GM23338 (cell line): ENCODE data around the gene CYSTM1. TPM values are rescaled to one million over a fixed set of nuclear protein-coding genes. Genes with fewer than 3 reads are reported as not detected.

Source experiments
- ATAC-seq: fragments of 200-7000 bp; cut with Tn5 transposase; 3 replicates; pipeline ENCODE4 v1.9.1; 2020
- DNase-seq: peaks from one replicate; pipeline ENCODE4 v3.0.0-alpha.2; 2015; ENCODE audit warnings: low spot score
- H2AFZ ChIP-seq: fragments of 200-600 bp; sonication (generic); 2 replicates; pipeline ENCODE4 v1.8.0; 2016; ENCODE audit warnings: antibody characterized with exemption, mild to moderate bottlenecking, moderate library complexity
- H3F3A ChIP-seq: fragments of 200-600 bp; sonication (generic); replicated peaks from 2 replicates; pipeline ENCODE4 v1.8.0; 2017; ENCODE audit warnings: antibody characterized with exemption, mixed run types, low read depth
- H3K27ac ChIP-seq: fragments of 200-600 bp; sonication (generic); 2 replicates; pipeline ENCODE4 v1.6.1; 2016; ENCODE audit warnings: low read depth
- H3K27me3 ChIP-seq: fragments of 200-600 bp; sonication (generic); 2 replicates; pipeline ENCODE4 v1.8.0; 2016; ENCODE audit warnings: mild to moderate bottlenecking, mixed run types, moderate library complexity; ENCODE audit not compliant: insufficient read depth
- H3K36me3 ChIP-seq: fragments of 200-600 bp; sonication (generic); 2 replicates; pipeline ENCODE4 v1.8.0; 2016; ENCODE audit warnings: mild to moderate bottlenecking; ENCODE audit not compliant: insufficient read depth
- H3K4me1 ChIP-seq: fragments of 200-600 bp; sonication (generic); 2 replicates; pipeline ENCODE4 v1.8.0; 2016; ENCODE audit warnings: mild to moderate bottlenecking, moderate library complexity; ENCODE audit not compliant: insufficient read depth
- H3K4me2 ChIP-seq: fragments of 200-600 bp; sonication (generic); 2 replicates; pipeline ENCODE4 v1.7.1; 2017; ENCODE audit warnings: mixed run types
- H3K4me3 ChIP-seq: fragments of 200-600 bp; sonication (generic); 2 replicates; pipeline ENCODE4 v1.6.1; 2016; ENCODE audit warnings: mixed run types
- H3K79me2 ChIP-seq: fragments of 200-600 bp; sonication (generic); replicated peaks from 2 replicates; pipeline ENCODE4 v1.8.0; 2017; ENCODE audit warnings: mild to moderate bottlenecking; ENCODE audit not compliant: insufficient read depth
- H3K9me2 ChIP-seq: fragments of 200-600 bp; sonication (generic); 2 replicates; pipeline ENCODE4 v1.8.0; 2017; ENCODE audit not compliant: insufficient read depth
- H4K20me1 ChIP-seq: fragments of 200-600 bp; sonication (generic); replicated peaks from 2 replicates; pipeline ENCODE4 v1.8.0; 2017; ENCODE audit warnings: mild to moderate bottlenecking; ENCODE audit not compliant: insufficient read depth
- H3K27ac Mint-ChIP-seq: 2 replicates; pipeline ENCODE4 v1.8.0; 2020; ENCODE audit warnings: inconsistent platforms, mild to moderate bottlenecking, moderate library complexity, mixed read lengths
- H3K27me3 Mint-ChIP-seq: 3 replicates; pipeline ENCODE4 v1.8.0; 2022; ENCODE audit warnings: low read depth, mild to moderate bottlenecking, moderate library complexity, mixed read lengths, inconsistent platforms; ENCODE audit not compliant: insufficient read depth, poor library complexity
- H3K36me3 Mint-ChIP-seq: 3 replicates; pipeline ENCODE4 v1.8.0; 2021; ENCODE audit warnings: low read depth, mild to moderate bottlenecking, inconsistent platforms, moderate library complexity, mixed read lengths
- H3K4me1 Mint-ChIP-seq: 3 replicates; pipeline ENCODE4 v1.8.0; 2020; ENCODE audit warnings: mild to moderate bottlenecking, inconsistent platforms, mixed read lengths
- H3K4me3 Mint-ChIP-seq: 3 replicates; pipeline ENCODE4 v1.8.0; 2021; ENCODE audit warnings: moderate library complexity, mild to moderate bottlenecking, inconsistent platforms, mixed read lengths
- H3K9me3 Mint-ChIP-seq: 3 replicates; pipeline ENCODE4 v1.8.0; 2020; ENCODE audit warnings: moderate library complexity, mild to moderate bottlenecking, inconsistent platforms, mixed read lengths
- CREB1 ChIP-seq: fragments of 250-450 bp; sonication (Bioruptor Pico); IDR thresholded peaks from 2 replicates; pipeline ENCODE4 v1.5.0; 2020; ENCODE audit warnings: low read depth, mild to moderate bottlenecking, moderate library complexity
- EZH2 ChIP-seq: fragments of 200-600 bp; sonication (generic); IDR thresholded peaks from one replicate; pipeline ENCODE4 v1.8.0; 2017; ENCODE audit warnings: antibody characterized with exemption, mild to moderate bottlenecking, low read depth; ENCODE audit not compliant: unreplicated experiment
- EZH2phosphoT487 ChIP-seq: fragments of 200-600 bp; sonication (generic); IDR thresholded peaks from one replicate; pipeline ENCODE4 v1.8.1; 2018; ENCODE audit warnings: antibody characterized with exemption; ENCODE audit not compliant: unreplicated experiment
- JUNB ChIP-seq: IDR thresholded peaks from one replicate; pipeline ENCODE4 v1.6.1; 2016; ENCODE audit warnings: antibody characterized with exemption; ENCODE audit not compliant: unreplicated experiment
- NANOG ChIP-seq: IDR thresholded peaks from 2 replicates; pipeline ENCODE4 v1.6.1; 2016; ENCODE audit warnings: antibody characterized with exemption, borderline replicate concordance
- POLR2AphosphoS5 ChIP-seq: IDR thresholded peaks from 2 replicates; pipeline ENCODE4 v1.6.1; 2016; ENCODE audit warnings: antibody characterized with exemption, low read depth
- ZNF114 ChIP-seq: fragments of 250-450 bp; sonication (Bioruptor Pico); IDR thresholded peaks from 2 replicates; pipeline ENCODE4 v1.5.0; 2020; ENCODE audit warnings: mild to moderate bottlenecking, moderate library complexity
- ZNF331 ChIP-seq: fragments of 250-450 bp; sonication (Bioruptor Pico); IDR thresholded peaks from 2 replicates; pipeline ENCODE4 v1.5.0; 2020; ENCODE audit warnings: low read depth, mild to moderate bottlenecking, moderate library complexity
- ZNF462 ChIP-seq: fragments of 250-450 bp; sonication (Bioruptor Pico); IDR thresholded peaks from 2 replicates; pipeline ENCODE4 v1.5.0; 2020; ENCODE audit warnings: mild to moderate bottlenecking, moderate library complexity
- polyA plus RNA-seq: library from polyadenylated mRNA; unstranded; fragments of >200 nt; fragmentation: Nextera tagmentation; extraction: Ambion mirVana; gene quantifications from 2 replicates; pipeline ENCODE4 v1.2.1, GENCODE V29; 2016
- total RNA-seq: library from RNA; depleted of rRNA; stranded (reverse); fragments of >200 nt; shearing (Covaris generic); gene quantifications from 2 replicates; pipeline ENCODE4 v1.2.3, GENCODE V29; 2014
- TF ChIP-seq, protein P1 (sequence below): IDR thresholded peaks from 2 replicates; pipeline ENCODE4 v1.6.1; 2016; ENCODE audit warnings: antibody characterized with exemption
- TF ChIP-seq, protein P2 (sequence below): IDR thresholded peaks from one replicate; pipeline ENCODE4 v1.6.1; 2018; ENCODE audit warnings: antibody characterized with exemption; ENCODE audit not compliant: unreplicated experiment
- TF ChIP-seq, protein P3 (sequence below), 2 experiments: fragments of 200-600 bp in 1 of 2; sonication (generic) in 1 of 2; conservative IDR thresholded peaks; 2 replicates each; pipeline versions ENCODE4 v1.5.1 to v1.6.1; 2016 to 2017; ENCODE audit warnings: antibody characterized with exemption in 2 of 2, low read depth in 2 of 2, mild to moderate bottlenecking in 2 of 2, moderate library complexity in 1 of 2

CYSTM1 gene
- total and polyA plus RNA-seq, 2 experiments from 2014 or later = 14.4 to 46.0 TPM

DNA sequence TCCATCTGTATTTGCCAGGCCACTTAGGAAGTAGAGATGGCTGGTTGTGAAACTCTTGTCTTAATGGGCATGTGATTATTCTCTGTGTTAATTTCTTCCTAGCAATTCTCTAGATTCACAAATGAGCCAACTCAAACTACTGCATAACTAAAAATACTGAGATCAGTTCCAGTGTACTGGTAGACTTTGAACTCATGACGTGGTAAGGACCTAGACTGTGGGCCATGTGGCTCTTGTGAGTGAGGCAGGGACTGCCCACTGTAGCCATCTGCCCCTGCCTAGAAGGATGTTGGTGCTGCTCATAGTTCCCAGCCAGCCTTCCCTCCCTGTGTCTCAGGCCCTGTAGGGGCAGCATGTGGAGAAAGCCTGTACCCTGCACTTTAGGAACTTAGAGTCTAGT lies 47.4 kb downstream of the CYSTM1 start (continued):
- no peak for TF ChIP-seq ZNF462 (CRISPR knock-in tag)
- TF ChIP-seq EZH2phosphoT487 = no peak

DNA sequence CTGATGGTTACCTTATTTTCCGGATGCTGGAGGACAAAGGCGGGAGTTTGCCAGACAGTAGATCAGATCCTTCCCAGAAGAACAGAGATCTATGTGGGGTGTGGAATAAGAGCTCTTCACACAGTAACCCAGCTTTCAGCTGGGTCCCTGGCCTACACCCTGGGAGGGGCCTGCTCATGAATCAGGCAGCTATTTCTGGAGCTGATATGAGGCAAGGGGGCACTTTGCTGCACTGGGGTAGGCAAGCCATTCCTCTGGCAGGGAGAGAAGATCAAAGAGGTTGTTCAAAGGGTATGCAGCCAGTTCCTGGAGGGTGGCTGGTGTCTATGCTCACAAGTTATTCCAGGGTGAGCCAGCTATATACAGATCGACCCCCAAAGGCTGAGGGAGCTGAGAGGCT lies 48.6 kb downstream of the CYSTM1 start:
- no peaks in the 10 kb centered on the region; the same call in 1 of the 2 replicates for H4K20me1 ChIP-seq
- H3K27me3 Mint-ChIP-seq = peaks cover 2% of the 10 kb centered on the region
- no peaks in the 10 kb centered on the region for H3K9me3 Mint-ChIP-seq
- H3K36me3 ChIP-seq = no peaks in the 10 kb centered on the region
- H2AFZ ChIP-seq = no peak overlapping the region
- no peaks in the 10 kb centered on the region for H3K9me2 ChIP-seq
- ATAC-seq (no peak), DNase-seq (no peak)
- H3K4me3 Mint-ChIP-seq = no peak overlapping the region
- H3K36me3 Mint-ChIP-seq = no peaks in the 10 kb centered on the region
- no peak overlapping the region for H3K4me3 ChIP-seq
- H3K4me1 Mint-ChIP-seq = peaks cover 7% of the 10 kb centered on the region; the same call in 2 of the 3 replicates
- no peak overlapping the region for H3K27ac ChIP-seq
- H3K27me3 ChIP-seq = no peaks in the 10 kb centered on the region
- H3K79me2 ChIP-seq = no peaks in the 10 kb centered on the region
- no peak overlapping the region for H3K4me2 ChIP-seq
- H3F3A ChIP-seq = no peaks in the 10 kb centered on the region
- no peaks in the 10 kb centered on the region for H3K4me1 ChIP-seq
- H3K27ac Mint-ChIP-seq = no peak overlapping the region
- TF ChIP-seq JUNB = no peak
- TF ChIP-seq, protein P1, sequence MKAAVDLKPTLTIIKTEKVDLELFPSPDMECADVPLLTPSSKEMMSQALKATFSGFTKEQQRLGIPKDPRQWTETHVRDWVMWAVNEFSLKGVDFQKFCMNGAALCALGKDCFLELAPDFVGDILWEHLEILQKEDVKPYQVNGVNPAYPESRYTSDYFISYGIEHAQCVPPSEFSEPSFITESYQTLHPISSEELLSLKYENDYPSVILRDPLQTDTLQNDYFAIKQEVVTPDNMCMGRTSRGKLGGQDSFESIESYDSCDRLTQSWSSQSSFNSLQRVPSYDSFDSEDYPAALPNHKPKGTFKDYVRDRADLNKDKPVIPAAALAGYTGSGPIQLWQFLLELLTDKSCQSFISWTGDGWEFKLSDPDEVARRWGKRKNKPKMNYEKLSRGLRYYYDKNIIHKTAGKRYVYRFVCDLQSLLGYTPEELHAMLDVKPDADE = no peak
- no peak for TF ChIP-seq EZH2
- no peak for TF ChIP-seq NANOG
- TF ChIP-seq ZNF114 = no peak
- TF ChIP-seq CREB1 (CRISPR knock-in tag) = no peak
- TF ChIP-seq POLR2AphosphoS5 = no peak
- no peak for TF ChIP-seq ZNF331 (CRISPR knock-in tag)
- TF ChIP-seq, protein P2, sequence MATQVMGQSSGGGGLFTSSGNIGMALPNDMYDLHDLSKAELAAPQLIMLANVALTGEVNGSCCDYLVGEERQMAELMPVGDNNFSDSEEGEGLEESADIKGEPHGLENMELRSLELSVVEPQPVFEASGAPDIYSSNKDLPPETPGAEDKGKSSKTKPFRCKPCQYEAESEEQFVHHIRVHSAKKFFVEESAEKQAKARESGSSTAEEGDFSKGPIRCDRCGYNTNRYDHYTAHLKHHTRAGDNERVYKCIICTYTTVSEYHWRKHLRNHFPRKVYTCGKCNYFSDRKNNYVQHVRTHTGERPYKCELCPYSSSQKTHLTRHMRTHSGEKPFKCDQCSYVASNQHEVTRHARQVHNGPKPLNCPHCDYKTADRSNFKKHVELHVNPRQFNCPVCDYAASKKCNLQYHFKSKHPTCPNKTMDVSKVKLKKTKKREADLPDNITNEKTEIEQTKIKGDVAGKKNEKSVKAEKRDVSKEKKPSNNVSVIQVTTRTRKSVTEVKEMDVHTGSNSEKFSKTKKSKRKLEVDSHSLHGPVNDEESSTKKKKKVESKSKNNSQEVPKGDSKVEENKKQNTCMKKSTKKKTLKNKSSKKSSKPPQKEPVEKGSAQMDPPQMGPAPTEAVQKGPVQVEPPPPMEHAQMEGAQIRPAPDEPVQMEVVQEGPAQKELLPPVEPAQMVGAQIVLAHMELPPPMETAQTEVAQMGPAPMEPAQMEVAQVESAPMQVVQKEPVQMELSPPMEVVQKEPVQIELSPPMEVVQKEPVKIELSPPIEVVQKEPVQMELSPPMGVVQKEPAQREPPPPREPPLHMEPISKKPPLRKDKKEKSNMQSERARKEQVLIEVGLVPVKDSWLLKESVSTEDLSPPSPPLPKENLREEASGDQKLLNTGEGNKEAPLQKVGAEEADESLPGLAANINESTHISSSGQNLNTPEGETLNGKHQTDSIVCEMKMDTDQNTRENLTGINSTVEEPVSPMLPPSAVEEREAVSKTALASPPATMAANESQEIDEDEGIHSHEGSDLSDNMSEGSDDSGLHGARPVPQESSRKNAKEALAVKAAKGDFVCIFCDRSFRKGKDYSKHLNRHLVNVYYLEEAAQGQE = no peak
- TF ChIP-seq, protein P3, sequence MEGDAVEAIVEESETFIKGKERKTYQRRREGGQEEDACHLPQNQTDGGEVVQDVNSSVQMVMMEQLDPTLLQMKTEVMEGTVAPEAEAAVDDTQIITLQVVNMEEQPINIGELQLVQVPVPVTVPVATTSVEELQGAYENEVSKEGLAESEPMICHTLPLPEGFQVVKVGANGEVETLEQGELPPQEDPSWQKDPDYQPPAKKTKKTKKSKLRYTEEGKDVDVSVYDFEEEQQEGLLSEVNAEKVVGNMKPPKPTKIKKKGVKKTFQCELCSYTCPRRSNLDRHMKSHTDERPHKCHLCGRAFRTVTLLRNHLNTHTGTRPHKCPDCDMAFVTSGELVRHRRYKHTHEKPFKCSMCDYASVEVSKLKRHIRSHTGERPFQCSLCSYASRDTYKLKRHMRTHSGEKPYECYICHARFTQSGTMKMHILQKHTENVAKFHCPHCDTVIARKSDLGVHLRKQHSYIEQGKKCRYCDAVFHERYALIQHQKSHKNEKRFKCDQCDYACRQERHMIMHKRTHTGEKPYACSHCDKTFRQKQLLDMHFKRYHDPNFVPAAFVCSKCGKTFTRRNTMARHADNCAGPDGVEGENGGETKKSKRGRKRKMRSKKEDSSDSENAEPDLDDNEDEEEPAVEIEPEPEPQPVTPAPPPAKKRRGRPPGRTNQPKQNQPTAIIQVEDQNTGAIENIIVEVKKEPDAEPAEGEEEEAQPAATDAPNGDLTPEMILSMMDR (conservative IDR thresholded peaks at IDR 0.05; ENCODE audit: low read depth in 2 of 2) = no peak
